ENCODE measurements around the gene YOD1. TPM values are rescaled to one million over a fixed set of nuclear protein-coding genes. Genes with fewer than 3 reads are reported as not detected.

The YOD1 gene
- total and polyA plus RNA-seq, 2 of the 13 experiments (the other 11 are each of a cell fraction or from before 2014, with no cell fraction given): 3.4 to 9.1 TPM

DNA sequence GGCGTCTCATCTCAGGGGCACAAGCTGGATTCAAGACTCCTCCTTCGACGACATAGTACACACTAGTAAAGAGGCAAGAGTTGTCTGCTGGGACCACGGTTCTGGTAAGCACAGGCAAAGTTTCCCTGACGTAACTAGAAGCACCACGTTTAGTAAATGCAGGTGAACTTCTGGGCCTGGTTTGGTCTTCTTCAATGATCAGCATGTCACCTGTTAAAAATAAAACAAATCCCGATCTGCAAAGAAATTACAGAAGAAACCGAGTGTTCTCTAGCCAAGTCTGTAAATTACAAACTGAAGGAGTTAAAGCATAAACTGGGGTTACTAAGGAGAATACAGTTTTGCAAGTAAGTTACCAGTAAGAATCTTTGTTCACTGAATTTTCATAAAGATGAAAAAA lies 1.5 kb downstream of the YOD1 start:
- peak overlapping the region; percentile 94; the same call in 1 of the 2 replicates for H3K9ac ChIP-seq (ENCODE audit: insufficient read depth, low read depth, low read length)
- no peak overlapping the region for H2AFZ ChIP-seq (ENCODE audit: low read length)
- peaks cover 0 to 10% of the 10 kb centered on the region in 2 experiments; a peak in 1 of 5 replicates for H3K36me3 ChIP-seq (replicated peaks in 1 of 2; ENCODE audit: control insufficient read depth in 1 of 2, insufficient read depth in 2 of 2, low read length in 2 of 2)
- intact Hi-C loops (cut with micrococcal nuclease; ENCODE audit: unreplicated experiment): no loop called here
- H3K27me3 ChIP-seq (ENCODE audit: control insufficient read depth in 1 of 2, insufficient read depth in 2 of 2, low read length in 2 of 2): no peaks in the 10 kb centered on the region; a peak in 1 of 5 replicates
- POLR2A ChIA-PET: interaction anchor here (2.0 kb wide), 1 partner anchor 17 kb away, joined by 6 read pairs; the partner anchor contains the start of gene C1orf116
- FAIRE-seq (no peak), ATAC-seq (no peak), DNase-seq (ENCODE audit: low spot score) (no peak)
- peaks cover 62% of the 10 kb centered on the region for H3K4me1 ChIP-seq (ENCODE audit: insufficient read depth, low read length)
- CTCF ChIA-PET (ENCODE audit: low intra/inter-chr PET ratio, low total read pairs): interaction anchor here (3.2 kb wide), 1 partner anchor 28 kb away, joined by 14 read pairs; no protein-coding TSS in a partner anchor
- no peaks in the 10 kb centered on the region; the same call in none of the 2 replicates for H4K20me1 ChIP-seq (ENCODE audit: insufficient read depth, low read length)
- no peak overlapping the region for H3K27ac ChIP-seq (ENCODE audit: extremely low read length, insufficient read depth, low read length)
- peak overlapping the region; percentile 98 for H3K4me2 ChIP-seq (ENCODE audit: low read depth, low read length)
- in situ Hi-C loops (cut with HindIII; ENCODE audit: extremely low pct_ligation_motif_present, low pct_unique_long_range_greater_than_20kb): no loop called here
- 50% methylated on average over 8 of the region's 8 CpGs for WGBS (ENCODE audit: low lambda C conversion rate)
- no peaks in the 10 kb centered on the region for H3K9me3 ChIP-seq (ENCODE audit: low read length)
- H3K79me2 ChIP-seq (ENCODE audit: insufficient read depth, low read length): peaks cover 56% of the 10 kb centered on the region
- peak overlapping the region; percentile 95 to 98 (median 96); a peak in 5 of 6 replicates for H3K4me3 ChIP-seq (replicated peaks in 1 of 3; ENCODE audit: insufficient read depth in 1 of 3, low read depth in 2 of 3, low read length in 3 of 3)
- no TSS peak for BruUV-seq (replicated peaks)
- TF ChIP-seq ZNF512B (CRISPR knock-in tag; IDR thresholded peaks at IDR 0.05; ENCODE audit: borderline replicate concordance): no peak
- TF ChIP-seq ARID2 (CRISPR knock-in tag; IDR thresholded peaks at IDR 0.05; ENCODE audit: borderline replicate concordance): no peak
- no peak for TF ChIP-seq ZNF615 (CRISPR knock-in tag; IDR thresholded peaks at IDR 0.05; ENCODE audit: borderline replicate concordance)
- no peak for TF ChIP-seq FOSL2 (CRISPR knock-in tag; IDR thresholded peaks at IDR 0.05)
- TF ChIP-seq RXRB (CRISPR knock-in tag; IDR thresholded peaks at IDR 0.05; ENCODE audit: borderline replicate concordance): no peak
- no peak for TF ChIP-seq FOXA1 (IDR thresholded peaks at IDR 0.05)
- TF ChIP-seq FOXA1 (CRISPR knock-in tag; IDR thresholded peaks at IDR 0.05): no peak
- no peak for TF ChIP-seq RNF2 (conservative IDR thresholded peaks at IDR 0.05; ENCODE audit: low read depth)
- no peak for TF ChIP-seq ZNF737 (CRISPR knock-in tag; IDR thresholded peaks at IDR 0.05; ENCODE audit: borderline replicate concordance)
- TF ChIP-seq THYN1 (CRISPR knock-in tag; IDR thresholded peaks at IDR 0.05; ENCODE audit: borderline replicate concordance, low read depth): no peak
- TF ChIP-seq ZNF335 (CRISPR knock-in tag; IDR thresholded peaks at IDR 0.05): no peak
- TF ChIP-seq REST (IDR thresholded peaks at IDR 0.05; ENCODE audit: borderline replicate concordance in 1 of 2, low read depth in 1 of 2, low read length in 2 of 2): no peak
- no peak for TF ChIP-seq GMEB2 (CRISPR knock-in tag; IDR thresholded peaks at IDR 0.05; ENCODE audit: low read depth)
- TF ChIP-seq, protein P1, sequence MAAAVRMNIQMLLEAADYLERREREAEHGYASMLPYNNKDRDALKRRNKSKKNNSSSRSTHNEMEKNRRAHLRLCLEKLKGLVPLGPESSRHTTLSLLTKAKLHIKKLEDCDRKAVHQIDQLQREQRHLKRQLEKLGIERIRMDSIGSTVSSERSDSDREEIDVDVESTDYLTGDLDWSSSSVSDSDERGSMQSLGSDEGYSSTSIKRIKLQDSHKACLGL (CRISPR knock-in tag; IDR thresholded peaks at IDR 0.05): no peak
